HG03135 (cell line): Measurements from ENCODE around the gene UTP11.
"Not testable (repeated sequence)": the region's sequence is repeated elsewhere in the genome, so short reads cannot be mapped to it uniquely, and the experiment has no call there.

Source experiments
- ATAC-seq: cut with Tn5 transposase; IDR thresholded peaks from one replicate; pipeline ENCODE4 v1.9.1; 2021; ENCODE audit warnings: mild to moderate bottlenecking, moderate library complexity; ENCODE audit not compliant: unreplicated experiment

The UTP11 gene

GRCh38 chr1:38027201-38028104, 14.9 kb downstream of the UTP11 start:
- ATAC-seq = no peak

DNA sequence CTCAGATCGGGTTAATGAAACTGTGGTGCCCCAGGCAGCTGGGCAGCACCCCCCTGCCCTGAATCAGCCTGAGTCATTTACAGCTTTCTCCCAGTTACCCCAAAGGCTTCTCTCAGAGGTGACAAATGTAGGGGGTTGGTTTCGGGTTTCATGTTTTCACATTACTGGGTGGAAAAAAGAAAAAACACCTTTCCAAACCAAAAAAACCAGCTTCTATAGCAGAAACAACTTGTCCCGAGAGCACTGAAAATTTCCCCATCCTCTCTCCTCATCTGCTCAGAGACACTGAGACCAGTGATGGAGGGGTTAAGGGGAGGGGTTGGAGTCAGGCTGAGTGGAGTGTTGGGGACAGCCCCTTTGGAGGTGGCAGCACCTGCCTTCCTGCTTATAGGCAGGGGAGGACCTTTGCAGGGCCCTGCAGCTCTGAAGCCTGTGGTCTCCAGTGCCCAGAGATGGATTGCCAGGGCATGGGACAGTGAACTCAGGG, 15.6 kb downstream of the UTP11 start:
- ATAC-seq = peak; percentile 64

- ATAC-seq = no peak
Observed at GRCh38 chr1:38028671-38029070, 16.1 kb downstream of the UTP11 start.

DNA sequence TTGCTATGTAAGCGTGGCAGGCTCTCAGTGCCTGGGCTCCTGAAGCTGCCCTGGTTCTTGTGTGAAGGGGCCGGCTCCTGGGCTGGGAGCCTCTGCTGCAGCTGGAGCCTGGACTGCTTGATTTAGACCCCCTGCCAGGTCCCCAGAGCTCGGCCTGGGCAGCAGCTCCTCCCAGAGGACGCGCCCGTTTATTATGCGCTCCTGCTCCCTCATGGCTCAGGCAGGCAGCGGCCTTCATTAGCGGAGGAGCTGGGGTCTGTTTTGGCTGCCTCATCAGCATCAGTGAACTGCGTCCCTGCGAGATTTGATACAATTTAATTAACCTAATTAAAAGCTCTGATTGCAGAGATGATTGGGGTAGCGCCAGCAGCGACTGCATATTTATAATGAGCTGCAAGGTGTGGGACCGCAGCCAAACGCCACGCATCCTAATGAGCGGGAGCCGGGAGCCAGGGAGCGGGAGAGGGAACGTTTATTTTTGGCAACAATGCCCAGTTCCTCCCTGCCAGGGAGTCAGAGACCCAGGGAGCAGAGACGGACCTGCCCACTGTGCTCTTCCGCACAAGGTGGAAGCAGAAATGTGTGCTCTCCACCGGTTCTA, 16.6 kb downstream of the UTP11 start:
- ATAC-seq = no peak

DNA sequence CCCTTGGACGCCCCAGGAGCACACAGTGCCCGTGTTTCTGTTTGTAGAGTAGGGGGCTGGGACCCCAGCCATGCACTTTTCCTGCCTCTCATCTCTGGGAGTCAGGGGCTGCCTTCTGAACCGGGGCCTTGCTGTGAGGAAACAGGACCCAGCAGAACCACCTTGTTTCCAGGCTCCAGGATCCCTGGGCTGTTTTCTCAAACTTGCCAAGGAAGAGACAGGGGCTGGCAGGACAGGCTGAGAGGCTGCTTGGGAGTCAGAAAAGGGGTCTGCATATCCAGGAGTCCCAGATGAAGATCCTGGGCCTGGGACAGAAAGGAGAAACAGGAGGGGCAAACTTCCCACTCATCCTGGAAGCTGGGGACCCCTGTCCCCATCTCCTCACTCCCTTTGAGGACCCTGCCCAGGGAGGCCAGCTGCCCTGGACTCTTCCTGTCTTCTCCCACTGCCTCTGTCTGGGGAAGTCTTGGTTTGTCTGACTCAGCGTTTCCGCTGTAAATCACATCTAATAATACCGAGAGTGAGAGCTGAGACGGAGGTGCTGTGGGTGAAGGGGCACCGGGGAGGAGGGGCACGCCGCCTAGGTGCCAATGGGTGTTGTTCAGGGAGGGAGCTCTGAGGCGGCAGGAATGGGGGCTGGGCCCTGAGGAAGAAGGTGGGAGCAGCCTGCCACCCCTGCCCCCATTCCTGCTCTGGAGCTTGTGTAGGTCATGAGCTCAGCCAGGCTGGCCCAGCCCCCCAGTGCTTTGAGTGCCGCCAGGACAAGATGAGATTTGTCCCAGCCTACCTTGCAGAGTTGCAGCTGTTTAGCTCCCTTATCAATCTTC, 17.4 kb downstream of the UTP11 start:
- ATAC-seq = no peak

DNA sequence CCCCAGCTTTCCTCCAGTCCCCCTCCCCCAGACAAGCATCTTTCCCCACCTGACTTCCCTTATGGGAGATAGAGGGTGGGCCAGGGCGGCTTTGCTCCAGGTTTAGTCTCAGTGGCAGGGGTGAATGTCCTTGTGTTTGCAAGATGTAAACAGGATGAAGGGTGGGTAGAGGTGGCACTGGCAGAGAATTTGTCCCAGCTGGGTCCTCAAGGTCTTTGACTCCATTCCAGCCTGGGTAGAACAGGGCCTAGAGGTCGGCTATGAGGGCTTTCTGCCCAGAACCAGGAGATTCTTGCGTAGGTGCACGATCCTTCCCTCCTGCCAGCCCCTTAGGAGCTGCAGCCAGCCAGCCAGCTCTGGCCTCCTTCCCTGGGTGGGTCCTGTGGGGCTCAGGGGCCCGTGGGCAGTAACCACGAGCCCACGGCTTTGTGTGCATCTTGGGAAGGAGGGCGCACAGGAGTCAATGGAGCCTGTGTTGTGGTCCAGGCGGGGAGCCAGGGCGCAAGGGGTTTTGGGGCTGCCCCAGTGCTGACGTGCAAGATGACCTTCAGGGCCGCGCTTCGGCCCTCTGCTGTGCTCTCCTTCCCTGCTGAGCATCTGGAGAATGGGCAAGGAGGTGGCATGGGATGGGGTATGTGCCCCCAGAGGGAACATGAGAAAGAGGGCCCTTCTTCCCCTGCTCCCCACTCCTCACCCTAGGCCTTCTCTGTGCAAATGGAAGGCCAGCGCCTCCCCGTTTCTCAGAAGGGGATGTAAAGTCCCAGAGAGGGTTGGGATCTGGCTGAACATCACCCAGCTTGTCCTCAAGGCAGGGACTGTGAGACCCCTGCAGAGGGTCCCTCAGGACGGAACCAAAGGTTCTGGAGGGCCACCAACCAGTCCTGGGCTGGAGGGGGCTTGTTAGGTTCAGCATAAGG, 18.3 kb downstream of the UTP11 start:
- ATAC-seq = no peak

DNA sequence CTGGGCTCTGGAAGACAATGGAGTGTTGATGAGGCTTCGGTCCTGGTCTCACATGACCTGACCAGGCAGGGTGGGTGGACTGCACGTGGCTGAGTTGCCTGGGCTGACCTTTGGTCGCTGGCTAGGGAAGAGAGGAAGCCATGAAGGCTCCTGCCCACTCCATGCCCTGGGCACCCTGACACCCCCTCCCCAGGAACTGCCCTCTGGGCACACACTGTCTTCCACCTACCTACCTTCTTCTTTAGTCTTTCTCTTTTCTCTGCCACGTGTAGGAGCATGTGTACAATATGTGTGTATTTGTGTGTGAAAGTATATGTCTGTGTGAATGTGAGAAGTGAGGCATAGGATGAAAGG, 19.0 kb downstream of the UTP11 start:
- no peak for ATAC-seq

DNA sequence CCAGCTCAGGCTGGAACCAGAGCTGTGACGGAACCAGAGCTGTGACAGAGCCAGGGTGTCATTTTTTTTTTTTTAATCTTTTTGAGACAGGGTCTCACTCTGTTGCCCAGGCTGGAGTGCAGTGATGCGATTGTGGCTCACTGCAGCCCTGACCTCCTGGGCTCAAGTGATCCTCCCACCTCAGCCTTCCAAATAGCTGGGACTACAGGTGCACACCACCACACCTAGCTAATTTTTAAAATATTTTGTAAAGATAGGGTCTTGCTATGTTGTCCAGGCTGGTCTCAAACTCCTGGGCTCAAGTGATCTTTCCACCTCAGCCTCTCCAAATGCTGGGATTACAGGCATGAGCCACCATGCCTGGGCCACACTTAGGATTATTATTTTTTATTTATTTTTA, 20.5 kb downstream of the UTP11 start:
- ATAC-seq = not testable (repeated sequence)

DNA sequence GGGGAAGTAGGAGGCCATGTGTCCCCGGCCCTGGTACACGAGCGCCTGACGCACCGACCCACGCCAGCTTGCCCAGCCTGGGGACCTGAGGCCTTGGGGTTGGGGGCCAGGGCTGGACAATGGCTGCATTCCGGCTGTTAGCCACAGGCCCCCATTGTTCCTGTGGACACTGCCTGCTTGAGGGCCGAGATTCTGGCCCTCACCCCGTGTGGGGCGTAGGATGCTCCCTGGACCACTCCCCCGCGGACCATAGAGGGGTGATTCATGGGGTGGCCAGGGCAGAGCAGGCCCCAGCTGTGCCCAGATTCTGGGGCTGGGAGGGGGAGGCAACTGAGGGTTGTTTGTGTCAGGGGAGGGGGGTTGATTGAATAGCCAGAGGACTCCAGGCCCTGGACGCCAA, 22.3 kb downstream of the UTP11 start:
- no peak for ATAC-seq

- no peak for ATAC-seq
Observed at GRCh38 chr1:38037221-38037939, 24.8 kb downstream of the UTP11 start.

DNA sequence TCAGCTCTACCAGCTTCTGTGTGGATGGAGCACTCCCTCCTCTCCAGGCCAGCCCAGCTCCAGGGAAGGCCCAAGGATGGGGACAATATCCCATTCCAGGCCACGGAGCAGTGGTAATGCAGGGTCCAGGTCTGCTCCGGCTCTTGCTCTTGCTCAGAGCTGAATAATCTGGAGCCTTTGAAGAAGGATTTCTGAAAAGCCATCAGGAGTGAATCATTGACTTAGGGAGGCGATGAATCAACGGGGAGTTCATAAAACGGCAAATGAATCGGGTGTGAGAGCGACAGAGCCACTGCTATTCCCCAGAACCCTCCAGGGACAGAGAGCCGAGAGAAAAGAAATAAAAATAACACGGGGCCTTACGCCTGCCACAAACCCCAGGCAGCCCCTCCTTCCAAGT, 26.3 kb downstream of the UTP11 start:
- ATAC-seq = no peak

DNA sequence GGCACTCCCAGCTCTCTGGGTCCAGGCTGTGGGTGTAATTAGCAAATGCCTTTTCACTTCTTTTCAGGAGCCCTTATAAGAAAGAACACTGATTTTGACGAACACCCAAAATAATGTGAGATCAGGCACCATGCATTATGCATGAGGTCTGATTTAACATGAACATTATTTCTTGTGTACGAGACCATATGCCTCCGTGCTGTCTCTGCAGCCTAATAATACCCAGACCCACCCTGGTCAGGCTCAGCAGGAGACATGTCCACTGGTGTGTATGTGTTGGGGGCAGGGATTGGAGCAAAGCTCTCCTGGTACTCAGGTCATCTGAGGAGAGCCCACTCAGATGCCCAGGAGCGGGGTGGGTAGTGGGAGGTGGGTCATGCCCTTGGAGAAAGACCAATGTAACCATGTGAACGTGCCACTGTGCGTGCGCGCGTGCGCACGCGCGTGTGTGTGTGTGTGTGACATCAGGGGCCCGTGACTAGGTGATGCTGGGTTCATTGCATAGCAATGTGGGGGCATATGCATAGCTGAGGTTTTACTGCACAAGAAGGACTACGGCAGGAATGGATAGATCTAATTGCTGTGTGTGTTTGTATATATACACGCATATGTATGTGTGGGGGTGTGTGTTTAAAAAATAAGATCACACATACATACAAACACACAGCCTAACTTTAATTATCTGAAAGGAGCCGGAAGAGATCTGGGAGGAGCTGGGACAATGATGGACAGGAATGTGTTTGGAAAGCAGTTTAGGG, 27.0 kb downstream of the UTP11 start:
- no peak for ATAC-seq

- no peak for ATAC-seq
Observed at GRCh38 chr1:38041936-38042834, 29.7 kb downstream of the UTP11 start.

- ATAC-seq = no peak
Observed at GRCh38 chr1:38043036-38043747, 30.7 kb downstream of the UTP11 start.

- ATAC-seq = no peak
Observed at GRCh38 chr1:38044221-38045215, 32.0 kb downstream of the UTP11 start.
